GM19328 (cell line): ENCODE data around the gene SYNRG.
"Not testable (repeated sequence)": the region's sequence is repeated elsewhere in the genome, so short reads cannot be mapped to it uniquely, and the experiment has no call there.

Source experiments
- ATAC-seq: cut with Tn5 transposase; IDR thresholded peaks from one replicate; pipeline ENCODE4 v1.9.1; 2021; ENCODE audit warnings: mild to moderate bottlenecking, moderate library complexity; ENCODE audit not compliant: unreplicated experiment

The SYNRG gene

DNA sequence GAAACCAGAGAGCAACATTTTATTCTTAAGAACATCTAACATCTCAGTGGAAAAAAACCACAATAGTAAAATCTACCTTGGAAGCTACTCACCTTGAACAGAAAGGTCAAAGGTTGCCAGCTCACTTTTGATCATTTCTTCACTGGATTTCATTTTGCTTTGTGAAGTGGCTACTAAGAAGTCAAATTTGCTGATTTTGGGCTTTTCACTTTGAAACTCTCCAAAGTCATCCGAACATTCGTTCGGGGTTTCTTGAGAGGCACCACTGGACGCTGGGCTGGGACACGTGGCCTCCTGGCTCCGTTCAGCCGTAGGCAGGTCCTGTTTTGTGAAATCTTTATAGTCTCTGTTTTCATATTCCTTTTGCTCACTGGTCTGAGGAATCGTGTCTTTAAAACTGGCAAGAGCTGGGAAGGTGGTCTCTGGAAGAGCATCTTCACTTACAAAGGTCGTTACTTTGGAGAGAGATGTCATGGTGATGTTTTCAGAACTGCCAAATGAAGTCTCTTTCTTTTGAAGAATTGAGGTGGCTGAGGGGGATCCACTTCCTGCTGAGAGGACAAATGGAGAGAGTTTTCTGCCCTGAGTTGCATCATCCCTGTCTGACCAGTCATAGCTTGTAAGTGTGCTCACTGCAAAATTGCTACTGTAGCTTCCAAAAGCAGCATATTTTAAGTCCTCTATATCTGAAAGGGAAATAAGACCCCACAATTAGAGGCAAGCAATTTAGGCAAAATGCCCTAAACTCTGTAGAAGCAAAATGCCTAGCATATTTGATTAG is 67.1 kb downstream of the SYNRG start:
- ATAC-seq = no peak

DNA sequence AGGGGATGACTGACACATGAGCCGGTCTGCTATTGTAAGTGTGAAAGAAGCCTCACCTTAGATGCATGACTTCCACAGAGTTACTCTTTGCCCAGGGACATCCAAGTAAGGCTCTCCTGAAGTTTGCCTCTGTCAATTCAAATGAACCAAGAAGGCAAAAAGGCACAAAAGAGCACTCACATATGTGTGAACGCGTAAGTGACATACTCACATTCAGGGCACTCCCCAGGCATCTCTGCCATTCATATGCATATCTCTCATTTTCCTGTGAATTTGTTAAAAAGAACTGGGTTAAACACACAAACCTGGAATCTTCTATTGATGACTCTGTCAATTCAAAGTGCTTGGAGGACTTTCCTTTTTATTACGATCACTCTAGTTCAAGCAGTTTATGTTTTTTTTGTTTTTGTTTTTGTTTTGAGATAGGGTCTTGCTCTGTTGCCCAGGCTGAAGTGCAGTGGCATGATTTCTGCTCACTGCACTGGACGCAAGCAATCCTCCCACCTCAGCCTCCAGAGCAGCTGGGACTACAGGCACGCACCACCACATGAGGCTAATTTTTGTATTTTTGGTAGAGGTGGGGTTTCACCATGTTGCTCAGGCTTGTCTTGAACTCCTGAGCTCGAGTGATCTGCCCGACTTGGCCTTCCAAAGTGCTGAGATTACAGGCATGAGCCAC is 70.1 kb downstream of the SYNRG start:
- ATAC-seq = no peak

DNA sequence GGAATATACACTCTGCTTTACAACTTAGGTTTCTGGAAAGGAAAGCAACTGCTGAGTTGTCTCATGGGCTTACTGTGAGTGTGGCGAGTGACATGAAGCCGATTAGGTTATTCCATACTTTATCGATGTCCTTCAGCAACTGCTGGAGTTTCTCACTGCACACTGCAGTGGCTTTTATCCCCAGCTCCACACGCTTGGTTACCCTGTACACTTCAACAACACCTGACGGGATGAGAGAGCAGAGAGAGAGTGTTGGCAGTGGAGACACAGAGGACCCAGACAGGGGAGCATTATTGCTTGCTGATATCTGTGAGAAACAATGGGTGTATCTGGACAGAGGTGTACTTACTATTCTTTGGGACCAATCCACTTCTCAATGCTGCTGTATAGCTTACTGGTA is 73.3 kb downstream of the SYNRG start:
- ATAC-seq = no peak

- no peak for ATAC-seq
Observed at GRCh38 chr17:37532756-37533155, 76.5 kb downstream of the SYNRG start.

- ATAC-seq = no peak
Observed at GRCh38 chr17:37530420-37530819, 78.8 kb downstream of the SYNRG start.

- no peak for ATAC-seq
Observed at GRCh38 chr17:37527249-37527851, 81.9 kb downstream of the SYNRG start.

DNA sequence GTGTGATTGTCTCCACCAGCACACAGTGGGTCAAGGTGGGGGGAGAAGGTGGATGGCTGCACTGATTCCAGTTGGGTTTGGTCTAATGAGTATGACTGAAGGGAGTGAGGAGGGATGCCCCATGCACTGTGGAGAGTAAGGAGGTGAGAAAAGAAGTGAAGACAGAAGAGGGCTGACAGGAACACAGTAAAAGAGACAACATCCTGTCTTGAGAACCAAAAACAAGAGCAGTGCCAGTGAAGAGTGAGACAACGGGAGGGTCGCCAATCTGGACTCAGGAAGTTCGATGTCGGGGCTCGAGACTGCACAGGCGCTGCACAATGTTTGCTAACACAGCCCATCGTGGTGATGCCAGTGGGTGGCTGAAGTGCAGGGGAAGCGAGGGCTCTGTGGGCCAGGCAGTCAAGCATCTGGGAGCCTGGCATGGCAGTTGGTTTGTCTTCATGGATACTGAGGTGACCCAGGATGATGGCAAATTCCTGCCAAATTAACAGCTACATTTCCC is 85.5 kb downstream of the SYNRG start:
- no peak for ATAC-seq

- no peak for ATAC-seq
Observed at GRCh38 chr17:37521821-37522220, 87.4 kb downstream of the SYNRG start.

- ATAC-seq = no peak
Observed at GRCh38 chr17:37520174-37520573, 89.0 kb downstream of the SYNRG start.

- ATAC-seq = no peak
Observed at GRCh38 chr17:37519251-37519985, 89.8 kb downstream of the SYNRG start.

GRCh38 chr17:37518826-37519225 is 90.4 kb downstream of the SYNRG start:
- no peak for ATAC-seq

DNA sequence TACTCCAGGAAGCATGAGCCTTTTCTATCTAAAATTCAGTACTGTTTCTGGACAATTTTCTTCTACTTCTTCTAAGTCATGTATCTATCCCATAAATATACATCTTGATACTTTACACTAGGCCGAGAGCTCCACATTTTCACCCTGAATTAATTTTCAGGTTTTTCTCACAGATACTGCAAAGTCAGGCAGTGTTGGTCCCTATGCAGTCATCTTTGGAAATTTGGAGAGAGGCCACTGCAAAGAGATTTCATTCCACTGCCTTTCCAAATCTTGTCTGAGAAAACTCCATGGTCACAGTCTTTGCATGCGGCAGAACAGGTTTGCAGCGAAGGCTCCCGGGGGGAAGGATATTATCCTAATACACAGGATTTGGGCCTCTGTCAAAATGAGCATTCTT is 91.3 kb downstream of the SYNRG start:
- no peak for ATAC-seq

- ATAC-seq = no peak
Observed at GRCh38 chr17:37516127-37516571, 93.1 kb downstream of the SYNRG start.

- ATAC-seq = no peak
Observed at GRCh38 chr17:37513711-37514110, 95.5 kb downstream of the SYNRG start.

- no peak for ATAC-seq
Observed at GRCh38 chr17:37512442-37513068, 96.7 kb downstream of the SYNRG start.

GRCh38 chr17:37511642-37512041 is 97.6 kb downstream of the SYNRG start:
- not testable (repeated sequence) for ATAC-seq

DNA sequence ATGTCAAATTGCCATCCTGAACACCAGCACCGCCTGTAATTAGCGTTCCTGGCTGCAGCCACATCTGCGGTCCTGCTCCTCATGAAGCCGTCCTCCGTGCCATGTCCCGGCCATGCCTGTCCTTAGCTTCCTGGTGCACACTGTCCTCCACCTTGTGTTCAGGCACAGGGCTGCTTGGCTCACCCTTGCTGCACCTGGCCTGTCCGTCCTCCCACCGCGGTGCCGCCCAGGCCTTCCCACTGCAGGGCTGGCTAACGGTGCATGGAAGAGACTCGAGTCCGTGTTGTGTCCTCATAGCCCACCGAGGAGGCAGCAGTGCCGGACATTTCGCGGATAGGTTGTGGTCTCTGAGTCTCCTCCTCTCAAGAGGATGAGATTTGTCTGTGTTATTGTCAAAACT is 99.2 kb downstream of the SYNRG start:
- no peak for ATAC-seq

- no peak for ATAC-seq
Observed at GRCh38 chr17:37507111-37507510, 102.1 kb downstream of the SYNRG start.

DNA sequence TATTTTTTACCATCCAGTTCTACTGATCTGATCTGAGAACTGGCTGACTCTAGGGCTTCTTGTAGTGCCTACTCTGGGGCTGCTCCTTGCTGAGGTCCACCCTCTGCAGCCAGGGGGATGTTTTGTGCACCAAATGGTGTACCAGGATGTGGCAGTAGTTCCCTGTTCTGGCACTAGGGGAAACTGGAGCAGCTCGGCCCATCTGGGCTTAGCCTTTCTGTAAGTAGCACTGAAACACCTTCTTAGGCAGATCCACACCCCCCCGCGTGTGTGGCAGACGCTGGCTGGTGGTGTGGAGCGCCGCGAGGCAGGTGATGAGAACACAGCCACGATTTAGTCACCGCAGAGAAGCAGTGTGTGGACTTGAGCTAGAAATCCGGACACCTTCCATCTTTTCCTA is 102.5 kb downstream of the SYNRG start:
- no peak for ATAC-seq

DNA sequence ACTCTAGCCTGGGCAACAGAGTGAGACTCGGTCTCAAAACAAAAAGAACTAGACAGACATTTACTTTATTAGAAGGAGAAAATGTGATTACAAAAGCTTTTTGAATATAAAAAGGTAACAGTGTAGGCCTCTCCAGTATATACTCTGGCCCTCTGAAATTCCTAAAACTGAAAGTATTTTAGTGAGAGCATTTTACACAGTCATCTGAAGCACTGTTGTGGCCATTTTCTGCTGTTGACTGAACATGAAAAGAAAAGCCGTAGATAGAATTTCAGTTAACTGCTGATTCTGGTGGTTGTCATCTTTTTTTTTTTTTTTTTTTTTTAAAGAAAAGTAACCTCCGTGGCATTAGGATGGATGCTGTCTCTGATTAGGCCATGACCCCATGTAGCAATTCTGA is 103.9 kb downstream of the SYNRG start:
- no peak for ATAC-seq

GRCh38 chr17:37503148-37503547 is 106.1 kb downstream of the SYNRG start:
- no peak for ATAC-seq
